ENCODE data around the gene DMD.

The DMD gene

DNA sequence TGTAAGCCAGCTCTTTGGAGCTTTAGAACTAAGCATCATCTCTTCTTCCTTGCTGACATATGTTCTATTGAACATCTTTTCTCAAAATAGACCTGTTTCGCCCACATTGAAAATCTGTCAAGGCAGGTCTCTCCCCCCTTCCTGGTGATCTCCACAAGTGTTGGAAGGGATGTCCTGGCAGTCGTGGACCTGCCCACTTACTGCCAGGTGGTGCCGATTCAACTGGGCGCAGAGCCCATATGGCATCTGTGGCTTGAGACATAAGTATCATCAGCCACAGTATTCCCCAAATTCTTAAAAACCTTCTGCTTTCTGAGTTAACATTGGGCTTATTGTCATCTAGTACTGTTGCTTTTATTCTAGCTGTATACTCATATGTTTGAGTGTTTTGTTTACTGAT is 1170.2 kb downstream of the DMD start:
- Histone ChIP-seq H3K79me2 (ENCODE audit: insufficient read depth, low read length) (no peaks in the 10 kb centered on the region), H4K20me1 (ENCODE audit: insufficient read depth, low read length) (no peaks in the 10 kb centered on the region), H3K27me3 (ENCODE audit: insufficient read depth, low read length, poor library complexity) (no peaks in the 10 kb centered on the region), H3K36me3 (ENCODE audit: insufficient read depth, low read length) (no peaks in the 10 kb centered on the region), H3K9ac (ENCODE audit: low read depth, low read length) (no peak overlapping the region), H2AFZ (ENCODE audit: low read depth, low read length) (no peak overlapping the region), H3K4me3 (ENCODE audit: low read depth in 1 of 2, low read length in 2 of 2) (no peak overlapping the region), H3K4me1 (ENCODE audit: insufficient read depth, low read length) (no peaks in the 10 kb centered on the region), H3K9me3 (ENCODE audit: insufficient read depth, low read length, severe bottlenecking) (no peaks in the 10 kb centered on the region), H3K27ac (ENCODE audit: low read length) (no peak overlapping the region), H3K4me2 (ENCODE audit: insufficient read depth, low read length) (no peak overlapping the region)
- DNase-seq (no peak), ATAC-seq (ENCODE audit: insufficient read depth, low read depth) (no peak)
- no peak for TF ChIP-seq EZH2 (IDR thresholded peaks at IDR 0.05; ENCODE audit: borderline replicate concordance, low read depth, low read length, severe bottlenecking)
- TF ChIP-seq, protein P1, sequence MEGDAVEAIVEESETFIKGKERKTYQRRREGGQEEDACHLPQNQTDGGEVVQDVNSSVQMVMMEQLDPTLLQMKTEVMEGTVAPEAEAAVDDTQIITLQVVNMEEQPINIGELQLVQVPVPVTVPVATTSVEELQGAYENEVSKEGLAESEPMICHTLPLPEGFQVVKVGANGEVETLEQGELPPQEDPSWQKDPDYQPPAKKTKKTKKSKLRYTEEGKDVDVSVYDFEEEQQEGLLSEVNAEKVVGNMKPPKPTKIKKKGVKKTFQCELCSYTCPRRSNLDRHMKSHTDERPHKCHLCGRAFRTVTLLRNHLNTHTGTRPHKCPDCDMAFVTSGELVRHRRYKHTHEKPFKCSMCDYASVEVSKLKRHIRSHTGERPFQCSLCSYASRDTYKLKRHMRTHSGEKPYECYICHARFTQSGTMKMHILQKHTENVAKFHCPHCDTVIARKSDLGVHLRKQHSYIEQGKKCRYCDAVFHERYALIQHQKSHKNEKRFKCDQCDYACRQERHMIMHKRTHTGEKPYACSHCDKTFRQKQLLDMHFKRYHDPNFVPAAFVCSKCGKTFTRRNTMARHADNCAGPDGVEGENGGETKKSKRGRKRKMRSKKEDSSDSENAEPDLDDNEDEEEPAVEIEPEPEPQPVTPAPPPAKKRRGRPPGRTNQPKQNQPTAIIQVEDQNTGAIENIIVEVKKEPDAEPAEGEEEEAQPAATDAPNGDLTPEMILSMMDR (IDR thresholded peaks at IDR 0.05; ENCODE audit: borderline replicate concordance, extremely low read depth, low read length, poor library complexity, severe bottlenecking), result no peak

DNA sequence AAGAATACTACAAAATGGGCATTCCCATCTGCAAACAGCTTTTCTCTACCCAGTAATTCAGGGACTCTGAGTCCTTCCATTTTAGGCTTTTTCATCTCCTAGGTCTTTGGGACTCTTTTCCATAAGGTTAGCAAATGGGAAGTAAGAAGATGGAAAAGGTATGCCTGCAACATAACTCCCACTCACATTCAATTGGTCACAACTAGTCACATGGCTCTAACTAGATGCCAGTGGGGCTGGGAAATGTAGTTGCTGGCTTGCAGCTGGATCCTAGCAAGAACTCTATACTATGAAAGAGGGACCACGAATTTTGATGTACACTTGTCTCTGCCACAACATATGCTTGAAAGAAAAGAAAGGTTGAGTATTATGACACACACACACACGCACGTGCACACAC is 1184.6 kb downstream of the DMD start:
- no peaks in the 10 kb centered on the region for H3K9me3 ChIP-seq (ENCODE audit: insufficient read depth, low read length, severe bottlenecking)
- TF ChIP-seq EZH2 (IDR thresholded peaks at IDR 0.05; ENCODE audit: borderline replicate concordance, low read depth, low read length, severe bottlenecking), result no peak
- TF ChIP-seq, protein P1 (IDR thresholded peaks at IDR 0.05; ENCODE audit: borderline replicate concordance, extremely low read depth, low read length, poor library complexity, severe bottlenecking), result no peak
- DNase-seq, result no peak

DNA sequence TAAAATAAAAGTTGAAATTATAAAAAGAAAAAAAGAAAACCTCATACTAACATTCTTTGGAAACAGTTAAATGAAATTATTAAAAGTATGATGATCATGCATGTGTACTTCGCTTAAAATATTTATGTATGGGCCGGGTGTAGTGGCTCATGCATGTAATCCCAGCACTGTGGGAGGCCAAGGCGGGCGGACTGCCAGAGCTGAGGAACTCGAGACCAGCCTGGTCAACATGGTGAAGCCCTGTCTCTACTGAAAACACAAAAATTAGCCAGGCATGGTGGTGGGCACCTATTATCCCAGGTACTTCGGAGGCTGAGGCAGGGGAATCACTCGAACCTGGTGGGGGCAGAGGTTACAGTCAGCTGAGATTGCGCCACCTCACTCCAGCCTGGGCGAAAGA is 1187.3 kb downstream of the DMD start:
- Histone ChIP-seq H3K27ac (ENCODE audit: low read length) (no peak overlapping the region), H3K4me3 (ENCODE audit: low read depth in 1 of 2, low read length in 2 of 2) (no peak overlapping the region), H3K36me3 (ENCODE audit: insufficient read depth, low read length) (no peaks in the 10 kb centered on the region), H3K27me3 (ENCODE audit: insufficient read depth, low read length, poor library complexity) (no peaks in the 10 kb centered on the region), H3K4me1 (ENCODE audit: insufficient read depth, low read length) (no peaks in the 10 kb centered on the region), H2AFZ (ENCODE audit: low read depth, low read length) (no peak overlapping the region), H3K79me2 (ENCODE audit: insufficient read depth, low read length) (no peaks in the 10 kb centered on the region), H3K4me2 (ENCODE audit: insufficient read depth, low read length) (no peak overlapping the region), H4K20me1 (ENCODE audit: insufficient read depth, low read length) (no peaks in the 10 kb centered on the region), H3K9me3 (ENCODE audit: insufficient read depth, low read length, severe bottlenecking) (no peaks in the 10 kb centered on the region), H3K9ac (ENCODE audit: low read depth, low read length) (no peak overlapping the region)
- no peak for ATAC-seq (ENCODE audit: insufficient read depth, low read depth)
- TF ChIP-seq EZH2 (IDR thresholded peaks at IDR 0.05; ENCODE audit: borderline replicate concordance, low read depth, low read length, severe bottlenecking), result no peak
- DNase-seq, result no peak

More for the DNA sequence above, 1184.6 kb downstream of the DMD start:
- H3K79me2 ChIP-seq (ENCODE audit: insufficient read depth, low read length), result no peaks in the 10 kb centered on the region
- H4K20me1 ChIP-seq (ENCODE audit: insufficient read depth, low read length), result no peaks in the 10 kb centered on the region
- no peaks in the 10 kb centered on the region for H3K27me3 ChIP-seq (ENCODE audit: insufficient read depth, low read length, poor library complexity)
- no peak for ATAC-seq (ENCODE audit: insufficient read depth, low read depth)
- no peaks in the 10 kb centered on the region for H3K4me1 ChIP-seq (ENCODE audit: insufficient read depth, low read length)
- H2AFZ ChIP-seq (ENCODE audit: low read depth, low read length), result no peak overlapping the region
- H3K27ac ChIP-seq (ENCODE audit: low read length), result no peak overlapping the region
- no peak overlapping the region for H3K4me2 ChIP-seq (ENCODE audit: insufficient read depth, low read length)
- no peak overlapping the region for H3K4me3 ChIP-seq (ENCODE audit: low read depth in 1 of 2, low read length in 2 of 2)
- no peak overlapping the region for H3K9ac ChIP-seq (ENCODE audit: low read depth, low read length)
- H3K36me3 ChIP-seq (ENCODE audit: insufficient read depth, low read length), result no peaks in the 10 kb centered on the region

- Histone ChIP-seq H3K4me1 (ENCODE audit: insufficient read depth, low read length) (no peaks in the 10 kb centered on the region), H3K4me2 (ENCODE audit: insufficient read depth, low read length) (no peak overlapping the region), H3K9ac (ENCODE audit: low read depth, low read length) (no peak overlapping the region), H4K20me1 (ENCODE audit: insufficient read depth, low read length) (no peaks in the 10 kb centered on the region), H3K27me3 (ENCODE audit: insufficient read depth, low read length, poor library complexity) (no peaks in the 10 kb centered on the region), H3K36me3 (ENCODE audit: insufficient read depth, low read length) (no peaks in the 10 kb centered on the region), H3K4me3 (ENCODE audit: low read depth in 1 of 2, low read length in 2 of 2) (no peak overlapping the region), H3K9me3 (ENCODE audit: insufficient read depth, low read length, severe bottlenecking) (no peaks in the 10 kb centered on the region), H3K27ac (ENCODE audit: low read length) (no peak overlapping the region), H2AFZ (ENCODE audit: low read depth, low read length) (no peak overlapping the region), H3K79me2 (ENCODE audit: insufficient read depth, low read length) (no peaks in the 10 kb centered on the region)
- DNase-seq, result no peak
- TF ChIP-seq, protein P1 (IDR thresholded peaks at IDR 0.05; ENCODE audit: borderline replicate concordance, extremely low read depth, low read length, poor library complexity, severe bottlenecking), result no peak
- TF ChIP-seq EZH2 (IDR thresholded peaks at IDR 0.05; ENCODE audit: borderline replicate concordance, low read depth, low read length, severe bottlenecking), result no peak
- no peak for ATAC-seq (ENCODE audit: insufficient read depth, low read depth)
These were observed 1195.2 kb downstream of the DMD start for GRCh38 chrX:32016195-32016594.

All from DND-41 (cell line).